ENCODE data around the gene KAZN.

KAZN gene

GRCh38 chr1:15028102-15028501 is 429.6 kb downstream of the KAZN start:
- H3K9ac ChIP-seq (ENCODE audit: low read length): no peak overlapping the region
- H3K27ac ChIP-seq (ENCODE audit: low read depth, low read length): no peak overlapping the region
- no peak overlapping the region for H3K4me3 ChIP-seq (ENCODE audit: low read depth, low read length)

GRCh38 chr1:15028616-15029015 is 430.1 kb downstream of the KAZN start:
- H3K9me3 ChIP-seq (ENCODE audit: control insufficient read depth, insufficient read depth, low read depth, low read length): no peaks in the 10 kb centered on the region
- H3K4me1 ChIP-seq (ENCODE audit: control insufficient read depth, insufficient read depth, low read length): peaks cover 16% of the 10 kb centered on the region
- H3K9ac ChIP-seq (ENCODE audit: low read length): no peak overlapping the region
- H3K27me3 ChIP-seq (ENCODE audit: control insufficient read depth, insufficient read depth, low read length): no peaks in the 10 kb centered on the region
- no peaks in the 10 kb centered on the region for H3K36me3 ChIP-seq (ENCODE audit: control insufficient read depth, insufficient read depth, low read length)
- H3K27ac ChIP-seq (ENCODE audit: low read depth, low read length): no peak overlapping the region
- no peak overlapping the region for H3K4me3 ChIP-seq (ENCODE audit: low read depth, low read length)

More at GRCh38 chr1:15028102-15028501, 429.6 kb downstream of the KAZN start:
- Histone ChIP-seq H3K4me1 (ENCODE audit: control insufficient read depth, insufficient read depth, low read length) (peaks cover 19% of the 10 kb centered on the region), H3K9me3 (ENCODE audit: control insufficient read depth, insufficient read depth, low read depth, low read length) (no peaks in the 10 kb centered on the region), H3K27me3 (ENCODE audit: control insufficient read depth, insufficient read depth, low read length) (no peaks in the 10 kb centered on the region), H3K36me3 (ENCODE audit: control insufficient read depth, insufficient read depth, low read length) (no peaks in the 10 kb centered on the region)

- Histone ChIP-seq H3K27me3 (ENCODE audit: control insufficient read depth, insufficient read depth, low read length) (no peaks in the 10 kb centered on the region), H3K4me1 (ENCODE audit: control insufficient read depth, insufficient read depth, low read length) (peaks cover 16% of the 10 kb centered on the region), H3K36me3 (ENCODE audit: control insufficient read depth, insufficient read depth, low read length) (no peaks in the 10 kb centered on the region), H3K4me3 (ENCODE audit: low read depth, low read length) (no peak overlapping the region), H3K27ac (ENCODE audit: low read depth, low read length) (no peak overlapping the region), H3K9me3 (ENCODE audit: control insufficient read depth, insufficient read depth, low read depth, low read length) (no peaks in the 10 kb centered on the region), H3K9ac (ENCODE audit: low read length) (no peak overlapping the region)
Measured at GRCh38 chr1:15029036-15029435, 430.6 kb downstream of the KAZN start.

GRCh38 chr1:15029786-15030185 is 431.3 kb downstream of the KAZN start:
- Histone ChIP-seq H3K27me3 (ENCODE audit: control insufficient read depth, insufficient read depth, low read length) (no peaks in the 10 kb centered on the region), H3K4me3 (ENCODE audit: low read depth, low read length) (no peak overlapping the region), H3K4me1 (ENCODE audit: control insufficient read depth, insufficient read depth, low read length) (peaks cover 16% of the 10 kb centered on the region), H3K36me3 (ENCODE audit: control insufficient read depth, insufficient read depth, low read length) (no peaks in the 10 kb centered on the region), H3K9ac (ENCODE audit: low read length) (no peak overlapping the region), H3K9me3 (ENCODE audit: control insufficient read depth, insufficient read depth, low read depth, low read length) (no peaks in the 10 kb centered on the region), H3K27ac (ENCODE audit: low read depth, low read length) (no peak overlapping the region)

GRCh38 chr1:15031251-15031933 is 432.9 kb downstream of the KAZN start:
- peaks cover 16% of the 10 kb centered on the region for H3K4me1 ChIP-seq (ENCODE audit: control insufficient read depth, insufficient read depth, low read length)
- H3K27ac ChIP-seq (ENCODE audit: low read depth, low read length): no peak overlapping the region
- H3K9me3 ChIP-seq (ENCODE audit: control insufficient read depth, insufficient read depth, low read depth, low read length): no peaks in the 10 kb centered on the region
- H3K4me3 ChIP-seq (ENCODE audit: low read depth, low read length): no peak overlapping the region
- no peak overlapping the region for H3K9ac ChIP-seq (ENCODE audit: low read length)
- no peaks in the 10 kb centered on the region for H3K36me3 ChIP-seq (ENCODE audit: control insufficient read depth, insufficient read depth, low read length)
- H3K27me3 ChIP-seq (ENCODE audit: control insufficient read depth, insufficient read depth, low read length): no peaks in the 10 kb centered on the region

GRCh38 chr1:15033264-15033663 is 434.8 kb downstream of the KAZN start:
- no peaks in the 10 kb centered on the region for H3K9me3 ChIP-seq (ENCODE audit: control insufficient read depth, insufficient read depth, low read depth, low read length)
- no peaks in the 10 kb centered on the region for H3K27me3 ChIP-seq (ENCODE audit: control insufficient read depth, insufficient read depth, low read length)
- H3K9ac ChIP-seq (ENCODE audit: low read length): no peak overlapping the region
- no peaks in the 10 kb centered on the region for H3K36me3 ChIP-seq (ENCODE audit: control insufficient read depth, insufficient read depth, low read length)
- H3K27ac ChIP-seq (ENCODE audit: low read depth, low read length): no peak overlapping the region
- no peak overlapping the region for H3K4me3 ChIP-seq (ENCODE audit: low read depth, low read length)
- H3K4me1 ChIP-seq (ENCODE audit: control insufficient read depth, insufficient read depth, low read length): peaks cover 16% of the 10 kb centered on the region

- Histone ChIP-seq H3K4me1 (ENCODE audit: control insufficient read depth, insufficient read depth, low read length) (peaks cover 12% of the 10 kb centered on the region), H3K27ac (ENCODE audit: low read depth, low read length) (no peak overlapping the region), H3K9me3 (ENCODE audit: control insufficient read depth, insufficient read depth, low read depth, low read length) (no peaks in the 10 kb centered on the region)
Measured at GRCh38 chr1:15034656-15035055, 436.2 kb downstream of the KAZN start.

GRCh38 chr1:15035236-15035635 is 436.8 kb downstream of the KAZN start:
- H3K27me3 ChIP-seq (ENCODE audit: control insufficient read depth, insufficient read depth, low read length): no peaks in the 10 kb centered on the region
- H3K4me3 ChIP-seq (ENCODE audit: low read depth, low read length): no peak overlapping the region
- H3K36me3 ChIP-seq (ENCODE audit: control insufficient read depth, insufficient read depth, low read length): no peaks in the 10 kb centered on the region
- H3K9me3 ChIP-seq (ENCODE audit: control insufficient read depth, insufficient read depth, low read depth, low read length): no peaks in the 10 kb centered on the region
- H3K4me1 ChIP-seq (ENCODE audit: control insufficient read depth, insufficient read depth, low read length): peaks cover 8% of the 10 kb centered on the region; the same call in 1 of the 2 replicates
- H3K9ac ChIP-seq (ENCODE audit: low read length): no peak overlapping the region
- no peak overlapping the region for H3K27ac ChIP-seq (ENCODE audit: low read depth, low read length)

More at GRCh38 chr1:15034656-15035055, 436.2 kb downstream of the KAZN start:
- H3K36me3 ChIP-seq (ENCODE audit: control insufficient read depth, insufficient read depth, low read length): no peaks in the 10 kb centered on the region
- H3K9ac ChIP-seq (ENCODE audit: low read length): no peak overlapping the region
- no peak overlapping the region for H3K4me3 ChIP-seq (ENCODE audit: low read depth, low read length)
- H3K27me3 ChIP-seq (ENCODE audit: control insufficient read depth, insufficient read depth, low read length): no peaks in the 10 kb centered on the region

- Histone ChIP-seq H3K27me3 (ENCODE audit: control insufficient read depth, insufficient read depth, low read length) (no peaks in the 10 kb centered on the region), H3K4me3 (ENCODE audit: low read depth, low read length) (no peak overlapping the region), H3K4me1 (ENCODE audit: control insufficient read depth, insufficient read depth, low read length) (0 out of 2 replicates have a peak, but pooled peaks cover under 1% of the 10 kb centered on the region), H3K9me3 (ENCODE audit: control insufficient read depth, insufficient read depth, low read depth, low read length) (no peaks in the 10 kb centered on the region), H3K9ac (ENCODE audit: low read length) (no peak overlapping the region), H3K36me3 (ENCODE audit: control insufficient read depth, insufficient read depth, low read length) (no peaks in the 10 kb centered on the region), H3K27ac (ENCODE audit: low read depth, low read length) (no peak overlapping the region)
Measured at GRCh38 chr1:15036101-15036500, 437.6 kb downstream of the KAZN start.

GRCh38 chr1:15038232-15039016 is 439.9 kb downstream of the KAZN start:
- no peak overlapping the region for H3K27ac ChIP-seq (ENCODE audit: low read depth, low read length)
- no peak overlapping the region for H3K9ac ChIP-seq (ENCODE audit: low read length)
- H3K9me3 ChIP-seq (ENCODE audit: control insufficient read depth, insufficient read depth, low read depth, low read length): no peaks in the 10 kb centered on the region
- no peaks in the 10 kb centered on the region for H3K27me3 ChIP-seq (ENCODE audit: control insufficient read depth, insufficient read depth, low read length)
- H3K4me3 ChIP-seq (ENCODE audit: low read depth, low read length): no peak overlapping the region
- H3K4me1 ChIP-seq (ENCODE audit: control insufficient read depth, insufficient read depth, low read length): no peaks in the 10 kb centered on the region
- no peaks in the 10 kb centered on the region for H3K36me3 ChIP-seq (ENCODE audit: control insufficient read depth, insufficient read depth, low read length)

GRCh38 chr1:15039017-15039648 is 440.6 kb downstream of the KAZN start:
- H3K9ac ChIP-seq (ENCODE audit: low read length): no peak overlapping the region
- no peaks in the 10 kb centered on the region for H3K9me3 ChIP-seq (ENCODE audit: control insufficient read depth, insufficient read depth, low read depth, low read length)
- no peaks in the 10 kb centered on the region for H3K4me1 ChIP-seq (ENCODE audit: control insufficient read depth, insufficient read depth, low read length)
- H3K27ac ChIP-seq (ENCODE audit: low read depth, low read length): no peak overlapping the region
- H3K27me3 ChIP-seq (ENCODE audit: control insufficient read depth, insufficient read depth, low read length): no peaks in the 10 kb centered on the region
- no peak overlapping the region for H3K4me3 ChIP-seq (ENCODE audit: low read depth, low read length)
- no peaks in the 10 kb centered on the region for H3K36me3 ChIP-seq (ENCODE audit: control insufficient read depth, insufficient read depth, low read length)
